ENCODE measurements around the gene CDC42EP4.
"Not testable (repeated sequence)": the region's sequence is repeated elsewhere in the genome, so short reads cannot be mapped to it uniquely, and the experiment has no call there.

The CDC42EP4 gene

GRCh38 chr17:73318836-73319235, 7.0 kb upstream of the CDC42EP4 start:
- no peak for DNase-seq

GRCh38 chr17:73318427-73318813, 6.6 kb upstream of the CDC42EP4 start:
- no peak for DNase-seq

- no peak for DNase-seq
Measured at GRCh38 chr17:73317513-73318426, 6.0 kb upstream of the CDC42EP4 start.

GRCh38 chr17:73316919-73317505, 5.2 kb upstream of the CDC42EP4 start:
- DNase-seq: no peak

GRCh38 chr17:73315471-73315870, 3.7 kb upstream of the CDC42EP4 start:
- DNase-seq: no peak

GRCh38 chr17:73313526-73314127, 1.8 kb upstream of the CDC42EP4 start:
- no peak for DNase-seq

- DNase-seq: not testable (repeated sequence)
Measured at GRCh38 chr17:73312887-73313286, 1.1 kb upstream of the CDC42EP4 start.

- DNase-seq: peak; percentile 49
Measured at GRCh38 chr17:73311428-73311780, 397 bp downstream of the CDC42EP4 start.

- DNase-seq: peak; percentile 18
Measured at GRCh38 chr17:73309727-73310596, 1.8 kb downstream of the CDC42EP4 start.

- DNase-seq: not testable (repeated sequence)
Measured at GRCh38 chr17:73308959-73309358, 2.8 kb downstream of the CDC42EP4 start.

- peak; percentile 92 for DNase-seq
Measured at GRCh38 chr17:73308017-73308823, 3.6 kb downstream of the CDC42EP4 start.

GRCh38 chr17:73307130-73307529, 4.7 kb downstream of the CDC42EP4 start:
- DNase-seq: peak; percentile 54

GRCh38 chr17:73305845-73306836, 5.7 kb downstream of the CDC42EP4 start:
- no peak for DNase-seq

- peak; percentile 90 for DNase-seq
Measured at GRCh38 chr17:73304971-73305812, 6.6 kb downstream of the CDC42EP4 start.

- DNase-seq: peak; percentile 62
Measured at GRCh38 chr17:73304438-73304837, 7.4 kb downstream of the CDC42EP4 start.

GRCh38 chr17:73302189-73302588, 9.6 kb downstream of the CDC42EP4 start:
- DNase-seq: no peak

- no peak for DNase-seq
Measured at GRCh38 chr17:73301369-73301768, 10.4 kb downstream of the CDC42EP4 start.

GRCh38 chr17:73300392-73300791, 11.4 kb downstream of the CDC42EP4 start:
- no peak for DNase-seq

- no peak for DNase-seq
Measured at GRCh38 chr17:73297934-73298861, 13.6 kb downstream of the CDC42EP4 start.

Measured in NCI-H226 (cell line).